GM19397 (cell line): Measurements from ENCODE around the gene POLD1.
"Not testable (repeated sequence)": the region's sequence is repeated elsewhere in the genome, so short reads cannot be mapped to it uniquely, and the experiment has no call there.

Source experiments
- ATAC-seq: cut with Tn5 transposase; IDR thresholded peaks from one replicate; pipeline ENCODE4 v1.9.1; 2021; ENCODE audit warnings: mild to moderate bottlenecking, moderate library complexity; ENCODE audit not compliant: unreplicated experiment

Gene POLD1

GRCh38 chr19:50383852-50384684 is at the start of gene POLD1:
POLD1 (plus strand) TSS chr19:50384347; CDS start chr19:50398852, 14,505 bp downstream.
- ATAC-seq: peak; percentile 83

- no peak for ATAC-seq
Measured at GRCh38 chr19:50334741-50335421, 49.3 kb upstream of the POLD1 start.

- ATAC-seq: not testable (repeated sequence)
Measured at GRCh38 chr19:50337031-50337430, 47.1 kb upstream of the POLD1 start.

GRCh38 chr19:50340331-50340730 is 43.8 kb upstream of the POLD1 start:
- no peak for ATAC-seq

GRCh38 chr19:50341091-50341564 is 43.0 kb upstream of the POLD1 start:
- ATAC-seq: peak; percentile 55

- no peak for ATAC-seq
Measured at GRCh38 chr19:50344661-50345318, 39.4 kb upstream of the POLD1 start.

- not testable (repeated sequence) for ATAC-seq
Measured at GRCh38 chr19:50347089-50347581, 37.0 kb upstream of the POLD1 start.

- ATAC-seq: no peak
Measured at GRCh38 chr19:50349277-50350057, 34.7 kb upstream of the POLD1 start.

GRCh38 chr19:50352242-50352641 is 31.9 kb upstream of the POLD1 start:
- ATAC-seq: no peak

- ATAC-seq: not testable (repeated sequence)
Measured at GRCh38 chr19:50353487-50353880, 30.7 kb upstream of the POLD1 start.

GRCh38 chr19:50356691-50357177 is 27.4 kb upstream of the POLD1 start:
- ATAC-seq: no peak

GRCh38 chr19:50357178-50358100 is 26.7 kb upstream of the POLD1 start:
- ATAC-seq: peak; percentile 65

- ATAC-seq: no peak
Measured at GRCh38 chr19:50358483-50359327, 25.4 kb upstream of the POLD1 start.

GRCh38 chr19:50359328-50359818 is 24.8 kb upstream of the POLD1 start:
- no peak for ATAC-seq

- no peak for ATAC-seq
Measured at GRCh38 chr19:50361290-50362029, 22.7 kb upstream of the POLD1 start.

GRCh38 chr19:50362030-50362412 is 22.1 kb upstream of the POLD1 start:
- ATAC-seq: no peak

- ATAC-seq: no peak
Measured at GRCh38 chr19:50362656-50363424, 21.3 kb upstream of the POLD1 start.
